Measurements from ENCODE around the gene FNDC11. TPM values are rescaled to one million over a fixed set of nuclear protein-coding genes. Genes with fewer than 3 reads are reported as not detected.

The FNDC11 gene
- total RNA-seq, 2 experiments from 2014 or later: 0.14 to 0.35 TPM

DNA sequence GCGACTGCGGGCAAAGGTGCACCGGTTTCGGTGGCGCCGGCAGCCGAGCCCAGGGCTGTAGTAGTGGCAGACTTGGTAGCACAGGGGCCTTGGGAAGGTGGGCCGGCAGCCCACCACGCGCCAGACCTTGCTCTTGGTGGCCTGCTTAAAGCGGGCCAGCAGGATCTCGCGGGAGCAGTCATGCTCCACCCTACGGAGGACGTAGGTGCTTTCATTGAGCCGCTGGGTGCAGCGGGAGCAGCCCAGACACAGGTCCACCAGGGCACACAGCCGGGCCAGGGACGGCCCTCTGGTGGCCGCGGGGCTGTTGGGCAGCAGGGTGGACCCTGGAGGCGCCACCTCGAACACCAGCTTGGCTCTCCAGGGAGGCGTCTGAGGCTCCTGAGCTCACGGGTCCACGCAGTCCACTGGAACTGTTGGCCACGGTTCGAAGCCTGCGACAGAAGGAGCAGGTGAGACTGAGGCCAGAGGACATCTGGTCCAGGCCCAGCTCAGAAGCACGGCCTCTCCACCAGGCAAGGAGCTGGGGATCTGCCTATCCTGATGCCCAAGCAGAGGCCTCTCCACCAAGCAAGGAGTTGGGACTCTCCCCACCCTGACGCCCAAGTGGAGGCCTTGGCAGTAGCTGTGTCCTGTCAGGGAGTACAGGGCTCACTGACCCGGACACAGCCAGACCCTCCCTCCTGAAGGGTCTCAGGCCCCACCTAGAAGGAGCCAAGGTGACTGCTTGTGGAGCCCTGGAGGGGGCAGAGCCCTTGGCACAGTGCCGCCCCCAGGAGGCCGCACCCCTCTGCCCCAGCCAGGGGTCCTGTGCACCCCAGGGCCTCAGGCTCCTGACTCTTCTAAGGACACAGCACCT lies 19.1 kb downstream of the FNDC11 start:
- peaks cover 21% of the 10 kb centered on the region for H3K4me1 Mint-ChIP-seq
- CTCF ChIA-PET: interaction anchor here (1.4 to 2.2 kb wide), 3 partner anchors 36 to 85 kb away, joined by 4 to 16 read pairs (median 6); partner anchors contain the start of genes PTK6 and RTEL1

GRCh38 chr20:63573647-63574131 lies 19.7 kb downstream of the FNDC11 start:
- H3K36me3 Mint-ChIP-seq: peaks cover 2% of the 10 kb centered on the region
- ATAC-seq (peak; percentile 29), DNase-seq (no peak)
- H3K9me3 Mint-ChIP-seq (ENCODE audit: low read depth): no peaks in the 10 kb centered on the region
- peaks cover 28% of the 10 kb centered on the region for H3K27me3 Mint-ChIP-seq
- H3K27ac Mint-ChIP-seq: peak overlapping the region; percentile 89
- peak overlapping the region; percentile 83 for H3K4me3 Mint-ChIP-seq
- peaks cover 15% of the 10 kb centered on the region for H3K4me1 Mint-ChIP-seq
- CTCF ChIA-PET: interaction anchor here (1.1 to 2.2 kb wide), 5 partner anchors 36 to 84 kb away, joined by 3 to 16 read pairs (median 6); partner anchors contain the start of genes GMEB2, PTK6 and RTEL1

More for the DNA sequence above, 19.1 kb downstream of the FNDC11 start:
- H3K36me3 Mint-ChIP-seq: peaks cover 4% of the 10 kb centered on the region
- H3K9me3 Mint-ChIP-seq (ENCODE audit: low read depth): no peaks in the 10 kb centered on the region
- no peak for DNase-seq
- peak overlapping the region; percentile 83 for H3K4me3 Mint-ChIP-seq
- peak overlapping the region; percentile 89 for H3K27ac Mint-ChIP-seq
- peak; percentile 17 for ATAC-seq
- H3K27me3 Mint-ChIP-seq: peaks cover 25% of the 10 kb centered on the region

- Mint-ChIP-seq H3K4me3 (peak within 1 kb of the TSS; percentile 83), H3K27ac (peak within 1 kb of the TSS; percentile 89), H3K27me3 (peaks cover 31% of the 10 kb centered on the region), H3K36me3 (no peaks in the 10 kb centered on the region), H3K4me1 (peaks cover 9% of the 10 kb centered on the region), H3K9me3 (ENCODE audit: low read depth) (no peaks in the 10 kb centered on the region)
- peak; percentile 89 for DNase-seq
- CTCF ChIA-PET: interaction anchor here (1.1 to 2.2 kb wide), 5 partner anchors 37 to 84 kb away, joined by 3 to 16 read pairs (median 6); partner anchors contain the start of genes GMEB2, PTK6 and RTEL1
- peak; percentile 91 for ATAC-seq
These were observed 20.3 kb downstream of the FNDC11 start, which contains the start of gene HELZ2 for GRCh38 chr20:63574156-63574828. TSS of gene HELZ2 (minus strand) at chr20:63574239. CDS start at chr20:63572385, 1,854 bp downstream.

- no peak overlapping the region for H3K27ac Mint-ChIP-seq
- ATAC-seq (no peak), DNase-seq (no peak)
- H3K27me3 Mint-ChIP-seq: peaks cover 39% of the 10 kb centered on the region
- H3K9me3 Mint-ChIP-seq (ENCODE audit: low read depth): no peaks in the 10 kb centered on the region
- H3K4me3 Mint-ChIP-seq: peak overlapping the region; percentile 44
- no peaks in the 10 kb centered on the region for H3K36me3 Mint-ChIP-seq
- CTCF ChIA-PET: interaction anchor here (1.1 to 2.2 kb wide), 3 partner anchors 38 to 67 kb away, joined by 3 to 16 read pairs (median 6); partner anchors contain the start of genes GMEB2 and PTK6
- peaks cover 3% of the 10 kb centered on the region for H3K4me1 Mint-ChIP-seq
These were observed 21.1 kb downstream of the FNDC11 start for GRCh38 chr20:63574829-63575743.

- CTCF ChIA-PET: interaction anchor here (0.8 to 1.5 kb wide), 3 partner anchors 9 to 80 kb away, joined by 3 to 4 read pairs (median 3); partner anchors contain the start of gene PPDPF
- Mint-ChIP-seq H3K27ac (no peak overlapping the region), H3K4me3 (no peak overlapping the region), H3K4me1 (no peaks in the 10 kb centered on the region), H3K9me3 (ENCODE audit: low read depth) (no peaks in the 10 kb centered on the region), H3K36me3 (no peaks in the 10 kb centered on the region), H3K27me3 (peaks cover 47% of the 10 kb centered on the region)
- ATAC-seq (no peak), DNase-seq (no peak)
These were observed 22.4 kb downstream of the FNDC11 start for GRCh38 chr20:63576311-63576710.

DNA sequence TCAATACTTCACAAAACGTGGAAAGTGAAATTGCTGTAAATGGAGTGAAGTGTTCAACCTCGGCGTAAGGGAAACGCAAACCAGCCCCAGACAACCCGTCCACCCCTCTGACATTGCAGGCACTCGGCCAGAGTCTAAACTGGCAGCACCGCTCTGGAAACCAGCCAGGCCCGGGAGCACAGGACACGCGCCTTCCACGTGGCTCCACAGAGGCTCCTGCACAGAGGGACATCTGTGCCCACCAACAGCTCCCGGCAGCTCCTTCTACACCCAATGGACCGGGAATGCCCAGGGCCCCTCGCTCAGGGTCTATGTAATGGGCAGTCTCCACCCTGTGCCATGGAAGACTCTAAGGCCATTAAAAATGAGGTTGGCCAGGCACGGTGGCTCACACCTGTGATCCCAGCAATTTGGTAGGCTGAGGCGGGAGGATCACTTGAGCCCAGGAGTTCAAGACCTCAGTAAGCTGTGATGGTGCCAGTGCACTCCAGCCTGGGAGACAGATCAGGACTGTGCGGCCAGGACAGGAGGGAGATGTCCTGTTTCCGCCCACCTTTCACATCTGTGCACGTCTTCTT lies 23.4 kb downstream of the FNDC11 start:
- H3K27ac Mint-ChIP-seq: no peak overlapping the region
- H3K36me3 Mint-ChIP-seq: no peaks in the 10 kb centered on the region
- ATAC-seq (no peak), DNase-seq (no peak)
- peaks cover 51% of the 10 kb centered on the region for H3K27me3 Mint-ChIP-seq
- CTCF ChIA-PET: interaction anchor here (1.5 kb wide), 1 partner anchor 81 kb away, joined by 3 read pairs; no protein-coding TSS in a partner anchor
- no peaks in the 10 kb centered on the region for H3K9me3 Mint-ChIP-seq (ENCODE audit: low read depth)
- no peak overlapping the region for H3K4me3 Mint-ChIP-seq
- H3K4me1 Mint-ChIP-seq: no peaks in the 10 kb centered on the region

DNA sequence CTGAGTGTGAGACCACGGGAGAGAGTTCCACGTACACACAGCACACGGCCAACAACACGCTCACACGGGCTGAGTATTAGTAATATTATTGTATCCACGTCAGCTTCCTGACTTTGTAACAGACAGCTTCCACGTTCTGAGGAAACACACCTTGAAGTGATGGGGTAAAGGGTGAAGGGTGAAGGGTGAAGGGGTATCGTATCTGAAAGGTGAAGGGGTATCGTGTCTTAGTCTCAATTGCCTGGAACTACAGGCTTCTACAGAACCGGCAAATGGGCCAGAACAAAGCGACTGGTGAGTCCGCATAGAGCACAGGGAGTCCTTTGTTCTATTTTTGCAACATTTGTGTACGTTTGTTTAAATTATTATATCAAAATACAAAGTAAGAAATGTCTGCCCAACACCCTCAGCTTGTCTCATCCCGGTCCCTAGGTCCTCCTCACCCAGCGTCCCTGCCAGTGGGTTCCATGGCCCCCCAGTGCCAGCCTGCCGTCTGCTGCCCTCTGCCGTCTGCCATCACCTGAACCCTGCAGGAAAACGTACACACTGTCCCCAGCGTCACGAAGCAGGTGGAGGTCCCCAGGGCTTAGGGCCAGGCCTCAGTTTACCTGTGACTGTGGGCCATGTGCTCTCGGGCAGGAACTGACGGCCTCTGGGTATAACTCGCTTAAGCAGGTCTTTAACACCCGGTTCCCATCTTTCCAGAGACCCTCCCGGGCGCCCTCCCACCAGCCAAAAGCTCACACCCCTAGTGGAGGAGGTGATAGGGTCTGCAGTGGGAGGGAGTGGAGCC lies 24.5 kb downstream of the FNDC11 start:
- CTCF ChIA-PET: interaction anchor here (1.0 kb wide), 1 partner anchor 10 kb away, joined by 3 read pairs; no protein-coding TSS in a partner anchor
- H3K4me3 Mint-ChIP-seq: no peak overlapping the region
- no peaks in the 10 kb centered on the region for H3K9me3 Mint-ChIP-seq (ENCODE audit: low read depth)
- H3K4me1 Mint-ChIP-seq: no peaks in the 10 kb centered on the region
- H3K27ac Mint-ChIP-seq: no peak overlapping the region
- ATAC-seq (no peak), DNase-seq (no peak)
- no peaks in the 10 kb centered on the region for H3K36me3 Mint-ChIP-seq
- H3K27me3 Mint-ChIP-seq: peaks cover 59% of the 10 kb centered on the region

DNA sequence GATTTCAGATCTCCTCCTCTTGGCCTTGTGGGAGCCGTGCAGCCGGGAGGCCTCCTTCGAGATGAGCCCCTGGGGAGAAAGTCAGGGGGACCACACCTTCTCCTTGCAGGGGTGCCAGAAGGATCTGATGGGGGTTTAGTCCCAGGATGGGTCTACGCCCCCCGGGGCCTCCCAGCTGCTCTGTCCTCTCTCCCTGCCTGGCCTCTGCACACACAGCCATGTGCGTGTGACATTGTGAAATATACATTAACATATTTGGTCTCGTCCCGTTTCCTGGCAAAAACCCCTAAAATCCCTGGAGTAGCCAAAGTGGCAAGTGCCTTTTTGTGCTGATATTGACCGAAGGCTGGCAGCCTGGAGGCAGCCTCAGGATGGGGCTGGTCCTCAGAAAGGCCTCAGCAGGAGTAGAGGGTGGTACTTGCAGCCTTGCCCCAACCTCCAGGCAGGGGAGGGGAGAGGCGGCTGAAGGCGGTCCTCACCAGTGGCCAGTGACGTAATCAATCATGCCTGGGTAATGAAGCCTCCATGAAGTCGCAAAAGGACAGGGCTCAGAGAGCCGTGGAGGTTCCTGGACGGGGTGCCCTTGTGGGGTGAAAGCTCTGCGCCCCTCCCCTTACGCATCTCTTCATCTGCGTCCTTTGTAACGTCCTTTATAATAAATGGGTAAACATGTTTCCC lies 25.2 kb downstream of the FNDC11 start:
- H3K4me1 Mint-ChIP-seq: no peaks in the 10 kb centered on the region
- no peak for DNase-seq
- peaks cover 63% of the 10 kb centered on the region for H3K27me3 Mint-ChIP-seq
- no peak for ATAC-seq
- CTCF ChIA-PET: interaction anchor here (1.0 kb wide), 1 partner anchor 10 kb away, joined by 3 read pairs; no protein-coding TSS in a partner anchor
- no peaks in the 10 kb centered on the region for H3K36me3 Mint-ChIP-seq
- no peak overlapping the region for H3K4me3 Mint-ChIP-seq
- no peak overlapping the region for H3K27ac Mint-ChIP-seq
- H3K9me3 Mint-ChIP-seq (ENCODE audit: low read depth): no peaks in the 10 kb centered on the region

DNA sequence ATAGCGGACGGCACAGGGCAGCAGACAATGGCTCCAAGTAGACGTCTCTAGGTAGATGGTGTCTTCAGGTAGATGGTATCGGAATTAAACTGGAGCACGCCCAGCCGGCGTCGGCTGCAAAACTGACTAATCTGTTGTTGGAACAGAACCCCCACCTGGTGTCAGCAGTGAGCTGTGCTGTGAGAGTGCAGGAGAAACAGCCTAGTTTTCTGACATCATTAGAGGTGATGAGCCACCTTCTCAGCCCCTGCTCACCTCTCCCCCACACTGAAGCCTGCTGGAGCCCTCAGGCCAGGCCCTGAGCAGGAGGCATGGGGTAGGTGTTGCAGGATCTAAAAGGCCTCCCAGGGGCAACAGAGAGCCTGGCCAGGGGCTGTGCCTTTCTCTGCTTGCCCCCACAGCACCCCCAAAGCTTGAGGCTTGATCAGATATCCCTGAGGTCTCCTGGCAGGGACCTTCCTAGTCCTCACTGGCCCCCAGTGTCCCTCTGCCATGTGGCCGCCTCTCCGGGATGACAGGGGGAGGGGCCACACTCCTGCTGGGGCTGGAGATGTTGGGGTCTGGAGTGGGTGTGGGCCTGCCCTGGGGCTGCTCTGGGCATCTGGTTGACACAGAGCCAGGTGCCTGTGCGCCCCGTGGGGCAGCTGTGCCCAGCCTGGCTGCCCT lies 27.0 kb downstream of the FNDC11 start:
- H3K9me3 Mint-ChIP-seq (ENCODE audit: low read depth): no peaks in the 10 kb centered on the region
- peaks cover 55% of the 10 kb centered on the region for H3K27me3 Mint-ChIP-seq
- no peak overlapping the region for H3K4me3 Mint-ChIP-seq
- H3K36me3 Mint-ChIP-seq: no peaks in the 10 kb centered on the region
- H3K4me1 Mint-ChIP-seq: no peaks in the 10 kb centered on the region
- CTCF ChIA-PET: interaction anchor here (0.7 to 0.8 kb wide), 2 partner anchors 77 to 284 kb away, joined by 3 read pairs; partner anchors contain the start of genes RTEL1 and TPD52L2
- DNase-seq (peak; percentile 79), ATAC-seq (peak; percentile 88)
- no peak overlapping the region for H3K27ac Mint-ChIP-seq

- H3K4me1 Mint-ChIP-seq: no peaks in the 10 kb centered on the region
- no peaks in the 10 kb centered on the region for H3K9me3 Mint-ChIP-seq (ENCODE audit: low read depth)
- DNase-seq (no peak), ATAC-seq (no peak)
- CTCF ChIA-PET: interaction anchor here (1.0 to 1.5 kb wide), 2 partner anchors 59 to 126 kb away, joined by 3 to 4 read pairs; partner anchors contain the start of gene ZGPAT
- H3K36me3 Mint-ChIP-seq: peaks cover 3% of the 10 kb centered on the region
- H3K27ac Mint-ChIP-seq: no peak overlapping the region
- H3K4me3 Mint-ChIP-seq: no peak overlapping the region
- H3K27me3 Mint-ChIP-seq: peaks cover 42% of the 10 kb centered on the region
These were observed 28.6 kb downstream of the FNDC11 start for GRCh38 chr20:63582382-63583063.
